GM10847 (cell line): ENCODE data around the gene AURKAIP1.

ENCODE experiments used
- POLR2A ChIP-seq: IDR thresholded peaks from 2 replicates; pipeline ENCODE4 v1.6.1; 2011; ENCODE audit not compliant: insufficient read length; ENCODE audit errors: extremely low read depth

The AURKAIP1 gene

GRCh38 chr1:1356796-1357401 lies 18.1 kb downstream of the AURKAIP1 start:
- no peak for TF ChIP-seq POLR2A

- no peak for TF ChIP-seq POLR2A
Measured at GRCh38 chr1:1356166-1356795, 18.7 kb downstream of the AURKAIP1 start.

GRCh38 chr1:1355416-1355815 lies 19.6 kb downstream of the AURKAIP1 start:
- no peak for TF ChIP-seq POLR2A

DNA sequence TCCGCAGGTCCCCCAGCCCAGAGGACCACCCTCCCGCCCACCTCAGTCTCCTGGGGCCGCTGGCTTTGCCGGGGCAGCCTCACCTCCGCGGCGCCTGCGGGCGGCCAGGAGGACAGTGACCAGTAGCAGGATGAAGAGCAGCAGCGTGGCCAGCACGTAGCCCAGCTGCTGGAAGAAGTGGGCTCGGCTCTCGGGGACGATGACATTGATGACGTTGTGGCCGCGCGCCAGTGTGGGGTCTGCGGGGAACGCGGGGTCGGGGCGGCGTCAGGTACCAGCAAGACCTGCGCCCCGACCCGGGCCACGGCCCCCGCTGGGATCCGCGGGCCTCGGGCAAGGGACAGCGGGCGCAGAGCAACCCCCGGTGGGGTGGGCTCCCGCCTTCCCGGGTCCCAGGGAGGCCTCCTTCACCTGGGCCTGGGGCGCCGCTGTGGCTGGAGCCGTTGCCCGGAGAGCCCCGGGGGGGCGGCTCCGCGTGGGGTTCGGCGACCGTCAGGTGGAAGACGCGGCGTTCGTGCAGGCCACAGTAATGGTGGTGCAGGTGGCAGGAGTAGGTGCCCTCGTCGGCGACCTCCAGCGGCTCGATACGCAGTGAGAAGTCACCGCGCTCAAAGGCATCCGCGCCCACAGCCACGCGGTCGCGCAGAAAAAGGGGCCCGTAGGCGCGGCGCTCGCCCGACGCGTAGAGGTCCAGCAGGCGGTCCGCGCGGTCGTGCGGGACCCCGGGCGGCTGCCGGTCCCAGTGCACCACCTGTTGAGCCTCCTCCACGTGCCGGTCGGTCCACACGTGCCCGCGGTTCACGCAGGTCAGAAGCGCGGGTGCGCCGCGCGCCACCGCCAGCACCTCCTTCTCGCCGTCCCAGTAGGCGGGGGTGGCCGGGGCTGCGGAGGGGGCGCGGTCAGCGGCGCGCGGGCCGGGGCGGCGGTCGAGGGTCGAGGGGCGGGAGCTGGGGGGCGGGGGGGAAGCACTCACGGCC lies 20.4 kb downstream of the AURKAIP1 start:
- TF ChIP-seq POLR2A, result no peak

DNA sequence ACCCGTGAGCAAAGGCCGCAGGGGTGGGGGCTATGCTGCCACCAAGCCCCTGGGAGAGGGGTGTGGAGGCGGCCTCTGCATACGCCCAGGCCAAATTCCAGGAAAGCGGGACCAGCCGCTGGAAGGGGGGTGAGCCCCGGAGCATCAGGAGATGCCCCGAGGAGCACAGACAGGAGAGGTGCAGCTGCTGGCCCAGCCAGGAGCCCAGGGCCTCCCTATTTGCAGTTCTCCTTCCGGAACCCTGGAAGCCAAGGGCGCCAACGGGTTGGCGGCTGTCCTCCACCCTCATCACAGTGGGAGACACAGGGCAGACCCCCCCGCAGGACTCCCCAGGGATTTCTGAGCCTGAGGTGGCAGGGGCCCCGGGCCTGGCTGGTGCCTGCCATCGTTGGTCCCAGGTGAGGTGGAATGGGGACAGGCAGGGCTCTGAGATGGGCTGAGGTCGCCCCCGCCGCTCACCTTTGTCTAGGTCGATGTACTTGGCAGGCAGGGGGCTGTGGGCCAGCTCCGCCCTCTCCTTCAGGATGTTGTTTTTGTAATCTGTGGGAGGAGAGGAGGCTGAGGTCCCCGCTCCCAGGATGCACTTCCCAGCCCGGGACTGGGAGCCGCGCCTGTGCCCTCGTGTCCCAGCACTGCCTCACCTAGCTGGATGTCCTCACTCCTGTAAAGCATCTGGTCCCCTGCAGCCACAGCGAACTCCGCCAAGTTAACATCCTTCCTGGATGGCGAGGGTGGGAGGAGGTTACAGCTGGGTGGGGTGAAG lies 21.4 kb downstream of the AURKAIP1 start:
- no peak for TF ChIP-seq POLR2A

GRCh38 chr1:1352786-1353388 lies 22.1 kb downstream of the AURKAIP1 start:
- no peak for TF ChIP-seq POLR2A

- no peak for TF ChIP-seq POLR2A
Measured at GRCh38 chr1:1351511-1352427, 23.2 kb downstream of the AURKAIP1 start.

- TF ChIP-seq POLR2A, result peak; percentile 79
Measured at GRCh38 chr1:1349256-1350012, 25.6 kb downstream of the AURKAIP1 start, which contains the start of gene DVL1. DVL1 (minus strand) TSS chr1:1349418; CDS start chr1:1349065, 353 bp downstream.

- TF ChIP-seq POLR2A, result no peak
Measured at GRCh38 chr1:1348420-1349255, 26.4 kb downstream of the AURKAIP1 start.

DNA sequence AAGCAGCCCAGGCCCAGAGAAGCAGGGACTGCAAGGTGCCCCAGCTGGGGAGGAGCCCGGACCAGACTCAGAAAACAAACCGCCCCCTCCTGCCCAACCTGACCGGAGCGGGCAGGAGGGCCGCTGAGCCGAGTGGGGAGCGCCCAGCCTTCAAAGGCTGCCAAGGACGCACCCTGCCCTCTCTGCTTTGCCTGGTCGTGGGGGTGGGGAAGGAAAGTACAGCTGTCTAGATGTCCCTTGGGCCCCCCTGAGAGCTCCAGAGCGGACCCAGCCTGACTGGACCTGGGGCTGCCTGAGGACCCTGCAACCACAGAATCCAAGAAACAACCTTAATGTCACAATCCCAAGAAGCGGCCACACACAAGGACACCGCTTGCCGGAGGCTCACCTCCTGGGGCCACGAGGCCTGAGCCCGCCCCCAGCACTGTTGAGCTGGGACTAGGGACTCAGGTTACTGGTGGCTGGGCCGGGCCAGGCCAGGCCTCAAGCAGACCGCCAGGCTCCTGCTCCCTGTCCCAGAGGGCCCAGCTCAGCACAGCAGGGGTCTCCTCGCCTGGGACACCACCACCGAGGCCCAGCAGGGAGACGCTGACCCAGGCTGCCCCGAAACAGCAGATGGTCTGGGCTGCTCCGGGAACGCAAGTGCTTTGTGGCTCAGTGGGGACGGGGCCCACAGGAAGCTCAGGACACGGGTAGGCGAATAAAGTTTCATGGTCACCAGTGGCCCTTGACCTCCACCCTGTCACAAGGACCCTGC lies 27.2 kb downstream of the AURKAIP1 start:
- no peak for TF ChIP-seq POLR2A

- no peak for TF ChIP-seq POLR2A
Measured at GRCh38 chr1:1347026-1347595, 27.9 kb downstream of the AURKAIP1 start.
